ENCODE results near the gene CPZ. TPM values are rescaled to one million over a fixed set of nuclear protein-coding genes. Genes with fewer than 3 reads are reported as not detected.
"Not testable (repeated sequence)": the region's sequence is repeated elsewhere in the genome, so short reads cannot be mapped to it uniquely, and the experiment has no call there.

Gene CPZ
- total and polyA plus RNA-seq, 7 donors, result 0.04 to 0.30 (median 0.08) TPM; not detected in 4

- 66 to 75% (median 70%) methylated on average over 6 of the region's 6 CpGs for WGBS, 3 donors
- DNase-seq (peak in 1 of 2 donors; percentile 14), ATAC-seq (no peak)
- Histone ChIP-seq H3K27me3 (ENCODE audit: insufficient read depth in 3 of 3, low read length in 2 of 3) (peaks cover 0 to 17% (median 0%) of the 10 kb centered on the region in 3 donors), H3K36me3 (ENCODE audit: insufficient read depth in 1 of 2, low read depth in 1 of 2) (no peaks in the 10 kb centered on the region), H3K9me3 (no peaks in the 10 kb centered on the region), H3K4me1 (no peaks in the 10 kb centered on the region), H3K4me3 (no peak overlapping the region), H3K27ac (no peak overlapping the region)
- intact Hi-C loops (cut with DNase I), result no loop called here
- no peak for TF ChIP-seq CTCF (IDR thresholded peaks at IDR 0.05)
Observed at GRCh38 chr4:8571702-8572685, 20.6 kb upstream of the CPZ start.

GRCh38 chr4:8573266-8573665, 19.3 kb upstream of the CPZ start:
- 74 to 91% (median 88%) methylated on average over 5 of the region's 5 CpGs for WGBS, 3 donors

GRCh38 chr4:8574796-8575370, 17.7 kb upstream of the CPZ start:
- DNase-seq (peak in 1 of 2 donors; percentile 12), ATAC-seq (no peak)
- Histone ChIP-seq H3K9me3 (no peaks in the 10 kb centered on the region), H3K4me3 (no peak overlapping the region), H3K36me3 (ENCODE audit: insufficient read depth in 1 of 2, low read depth in 1 of 2) (no peaks in the 10 kb centered on the region), H3K27ac (no peak overlapping the region), H3K27me3 (ENCODE audit: insufficient read depth in 3 of 3, low read length in 2 of 3) (peaks cover 0 to 36% (median 4%) of the 10 kb centered on the region in 3 donors), H3K4me1 (no peaks in the 10 kb centered on the region)
- TF ChIP-seq CTCF (IDR thresholded peaks at IDR 0.05), result no peak
- intact Hi-C loops (cut with DNase I), result no loop called here
- 75 to 80% (median 78%) methylated on average over 5 of the region's 5 CpGs for WGBS, 3 donors

More at GRCh38 chr4:8573266-8573665, 19.3 kb upstream of the CPZ start:
- DNase-seq (peak in 1 of 2 donors; percentile 41), ATAC-seq (no peak)
- H3K9me3 ChIP-seq, result no peaks in the 10 kb centered on the region
- no peak overlapping the region for H3K27ac ChIP-seq
- intact Hi-C loops (cut with DNase I), result no loop called here
- no peaks in the 10 kb centered on the region for H3K4me1 ChIP-seq
- H3K4me3 ChIP-seq, result no peak overlapping the region
- no peak for TF ChIP-seq CTCF (IDR thresholded peaks at IDR 0.05)
- H3K27me3 ChIP-seq (ENCODE audit: insufficient read depth in 3 of 3, low read length in 2 of 3), result peaks cover 0 to 23% (median 0%) of the 10 kb centered on the region in 3 donors
- H3K36me3 ChIP-seq (ENCODE audit: insufficient read depth in 1 of 2, low read depth in 1 of 2), result no peaks in the 10 kb centered on the region

GRCh38 chr4:8575457-8575856, 17.1 kb upstream of the CPZ start:
- no peak for ATAC-seq

GRCh38 chr4:8576591-8576990, 16.0 kb upstream of the CPZ start:
- DNase-seq; ATAC-seq; H3K36me3 ChIP-seq (ENCODE audit: insufficient read depth in 1 of 2, low read depth in 1 of 2); H3K4me3 ChIP-seq; intact Hi-C loops (cut with DNase I); H3K9me3 ChIP-seq; H3K27ac ChIP-seq; H3K4me1 ChIP-seq: not testable (repeated sequence)
- WGBS, 3 donors, result 88 to 90% (median 89%) methylated on average over 5 of the region's 5 CpGs
- peaks cover 0 to 51% (median 7%) of the 10 kb centered on the region in 3 donors for H3K27me3 ChIP-seq (ENCODE audit: insufficient read depth in 3 of 3, low read length in 2 of 3)

More at GRCh38 chr4:8575457-8575856, 17.1 kb upstream of the CPZ start:
- H3K27me3 ChIP-seq (ENCODE audit: insufficient read depth in 3 of 3, low read length in 2 of 3), result peaks cover 0 to 40% (median 6%) of the 10 kb centered on the region in 3 donors
- no peak overlapping the region for H3K27ac ChIP-seq
- WGBS, 3 donors, result 62 to 76% (median 66%) methylated on average over 4 of the region's 4 CpGs
- peak in 1 of 2 donors; percentile 15 for DNase-seq
- no peak overlapping the region for H3K4me3 ChIP-seq
- intact Hi-C loops (cut with DNase I), result no loop called here
- H3K4me1 ChIP-seq, result no peaks in the 10 kb centered on the region
- H3K36me3 ChIP-seq (ENCODE audit: insufficient read depth in 1 of 2, low read depth in 1 of 2), result no peaks in the 10 kb centered on the region
- no peak for TF ChIP-seq CTCF (IDR thresholded peaks at IDR 0.05)
- no peaks in the 10 kb centered on the region for H3K9me3 ChIP-seq
